ENCODE results near the gene ARL6.

The ARL6 gene, protein sequence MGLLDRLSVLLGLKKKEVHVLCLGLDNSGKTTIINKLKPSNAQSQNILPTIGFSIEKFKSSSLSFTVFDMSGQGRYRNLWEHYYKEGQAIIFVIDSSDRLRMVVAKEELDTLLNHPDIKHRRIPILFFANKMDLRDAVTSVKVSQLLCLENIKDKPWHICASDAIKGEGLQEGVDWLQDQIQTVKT

DNA sequence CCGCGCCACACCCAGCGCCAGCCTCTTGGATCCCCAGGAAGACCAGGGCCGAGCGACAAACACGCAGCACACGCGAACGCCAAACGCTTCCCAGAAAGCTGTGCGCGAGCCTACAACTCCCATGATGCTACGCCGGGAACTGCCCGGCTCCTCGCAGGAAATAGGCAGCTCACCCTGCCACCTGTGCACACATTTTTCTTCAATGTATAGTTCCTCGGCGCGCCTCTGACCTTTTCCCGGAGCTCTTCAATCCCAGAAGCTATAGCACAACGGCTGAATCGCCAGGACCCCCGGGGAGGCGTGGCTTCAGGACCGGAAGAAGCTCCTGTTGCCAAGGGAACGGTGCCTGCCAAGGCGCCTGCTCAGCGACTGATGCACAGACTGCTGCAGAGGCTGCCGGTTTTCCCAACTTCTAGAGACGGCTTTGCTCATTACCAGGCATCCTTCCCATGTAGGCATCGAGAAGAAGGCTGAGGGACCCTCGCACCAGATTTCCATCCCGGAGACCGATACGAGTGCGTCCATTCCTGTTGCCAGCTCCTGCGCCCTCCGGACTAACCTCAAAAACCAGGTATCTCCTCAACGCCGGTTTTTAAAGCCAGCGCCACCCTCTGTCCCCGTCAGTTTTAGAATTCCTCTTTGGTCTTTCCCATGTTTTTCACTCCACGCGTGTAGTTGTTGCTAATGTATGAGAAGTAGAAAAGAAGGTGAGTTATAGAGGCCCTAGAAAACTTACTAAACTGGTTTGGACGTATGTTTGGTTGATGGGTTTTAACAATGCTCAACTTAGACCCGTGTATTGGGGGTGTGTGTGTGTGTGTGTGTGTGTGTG is at the start of gene ARL6:
Gene ARL6 (plus strand): TSS at position 352 of the 832 bp plus-strand sequence. CDS start 3,350 bp downstream, outside the sequence.
- DNase-seq = peak; percentile 75 to 76

DNA sequence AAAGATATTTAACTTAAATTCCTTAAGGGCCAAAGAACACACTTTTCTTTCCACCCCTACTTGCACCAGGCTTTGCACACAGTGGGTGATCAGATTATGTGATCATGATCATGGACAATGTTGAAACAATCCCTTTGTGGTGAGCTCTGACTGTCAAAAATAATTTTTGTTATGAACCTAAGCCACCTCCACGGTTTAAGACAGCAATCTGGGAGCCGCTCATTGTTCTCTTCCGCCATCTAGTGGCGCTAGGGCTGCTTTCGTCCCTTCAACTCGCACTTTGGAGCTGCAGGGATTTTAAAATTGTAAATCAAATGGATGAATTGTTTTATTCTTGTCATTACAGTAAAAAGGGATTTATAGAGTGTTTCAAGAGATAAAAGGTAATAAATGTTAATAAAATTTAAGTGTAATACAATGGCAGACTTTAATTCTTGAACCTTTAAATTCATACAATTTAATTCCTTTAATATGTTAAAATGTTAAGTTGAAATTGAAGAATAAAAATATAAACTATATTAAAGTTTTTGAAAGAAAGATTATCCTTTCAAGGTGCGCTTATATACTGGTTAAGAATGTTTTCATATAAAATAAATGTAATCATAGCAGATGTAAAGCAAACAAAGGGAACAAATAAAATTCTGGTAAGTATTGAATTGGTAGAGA is 45.3 kb upstream of the ARL6 start:
- DNase-seq = peak; percentile 68 to 69

DNA sequence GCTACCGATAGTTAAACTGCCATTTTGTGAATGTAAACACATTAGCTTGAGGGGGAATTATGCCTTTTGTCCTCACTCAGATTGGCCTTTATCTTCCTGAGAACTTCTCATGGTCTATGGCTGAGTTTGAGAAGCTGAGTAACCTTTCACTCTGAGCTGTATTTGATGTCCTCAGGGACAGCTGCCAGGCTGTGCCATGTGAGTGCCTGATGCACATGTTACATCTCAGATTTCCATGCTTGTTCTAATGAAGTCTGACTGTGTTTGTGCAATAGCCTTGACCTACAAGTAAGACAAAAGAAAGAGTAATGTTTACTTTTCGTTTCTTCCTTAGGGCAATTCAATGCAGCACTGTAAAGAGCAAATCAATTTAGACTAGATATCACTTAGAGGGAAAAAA is 44.1 kb upstream of the ARL6 start:
- no peak for DNase-seq

DNA sequence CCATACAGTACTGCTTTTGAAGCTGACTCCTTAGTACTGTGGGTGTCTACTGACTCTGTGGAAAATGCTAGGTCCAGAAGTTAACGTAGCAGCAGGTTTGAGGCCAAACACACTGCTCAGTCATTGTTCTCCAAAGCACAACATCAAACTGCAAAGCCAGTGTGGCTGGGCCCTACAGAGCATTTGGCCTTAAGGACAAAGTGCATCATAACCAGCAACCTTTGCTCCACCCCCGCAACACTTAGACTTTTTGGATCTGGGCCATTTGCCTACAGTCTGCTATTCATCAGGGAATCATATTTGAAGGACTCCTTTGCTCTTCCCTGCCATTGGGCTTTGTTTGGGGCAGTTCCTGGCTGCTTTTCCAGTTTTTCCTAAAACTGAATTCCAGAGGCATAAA is 43.1 kb upstream of the ARL6 start:
- no peak for DNase-seq

DNA sequence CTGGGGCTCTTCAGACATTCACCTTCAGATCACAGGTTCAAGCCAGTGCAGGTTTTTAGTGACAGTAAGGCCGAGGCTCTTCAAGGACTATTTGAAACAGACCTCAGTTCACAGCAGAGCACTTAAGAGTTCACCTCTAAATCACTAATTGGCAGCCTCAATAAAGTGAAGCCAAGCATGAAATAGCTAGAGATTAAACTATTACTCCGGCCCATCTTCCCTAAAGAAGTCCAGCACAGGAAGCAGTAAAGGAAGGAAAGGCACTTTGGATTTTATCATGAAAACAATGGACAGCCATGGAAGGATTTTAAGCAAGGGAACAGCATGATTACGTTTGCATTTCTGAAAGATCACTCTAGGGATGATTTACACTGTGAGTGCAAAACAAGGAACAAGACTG is 27.6 kb upstream of the ARL6 start:
- DNase-seq = no peak

DNA sequence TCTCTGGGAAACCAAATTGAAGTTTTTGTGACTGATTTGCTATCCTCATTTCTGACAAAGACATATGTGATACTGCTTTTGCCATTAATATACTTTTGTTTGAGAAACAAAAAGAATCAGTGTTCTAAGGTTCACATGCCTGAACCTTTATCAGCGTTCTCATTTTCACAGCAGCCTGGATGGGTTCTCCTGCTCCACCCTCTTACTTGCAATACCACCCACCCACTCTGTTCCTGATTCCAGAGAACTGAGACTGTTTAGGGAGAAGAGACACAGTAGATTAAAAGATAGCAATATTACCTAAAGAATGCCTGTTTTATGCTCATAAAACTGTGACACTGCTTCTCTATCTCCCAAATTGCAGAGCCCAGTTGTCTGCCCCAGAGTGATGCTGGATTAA is 25.8 kb upstream of the ARL6 start:
- DNase-seq = no peak

DNA sequence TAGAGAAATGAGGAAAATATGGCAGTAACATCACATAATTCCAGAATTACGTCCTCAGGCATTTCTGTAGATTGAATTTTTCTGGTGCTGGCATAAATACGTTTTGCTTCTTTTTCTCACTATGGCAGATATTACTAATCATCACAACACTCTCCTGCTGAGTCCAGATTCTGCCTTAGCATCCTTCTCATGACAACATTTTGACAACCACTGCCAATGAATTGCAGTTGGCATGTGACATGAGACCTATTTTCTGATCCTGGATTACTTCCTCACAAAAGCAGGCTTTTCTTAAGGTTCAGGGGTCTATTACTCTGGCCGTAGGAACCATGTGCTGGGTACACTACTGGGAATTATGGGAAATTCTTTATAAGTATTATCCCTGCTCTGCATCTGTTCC is 22.5 kb upstream of the ARL6 start:
- DNase-seq = no peak

DNA sequence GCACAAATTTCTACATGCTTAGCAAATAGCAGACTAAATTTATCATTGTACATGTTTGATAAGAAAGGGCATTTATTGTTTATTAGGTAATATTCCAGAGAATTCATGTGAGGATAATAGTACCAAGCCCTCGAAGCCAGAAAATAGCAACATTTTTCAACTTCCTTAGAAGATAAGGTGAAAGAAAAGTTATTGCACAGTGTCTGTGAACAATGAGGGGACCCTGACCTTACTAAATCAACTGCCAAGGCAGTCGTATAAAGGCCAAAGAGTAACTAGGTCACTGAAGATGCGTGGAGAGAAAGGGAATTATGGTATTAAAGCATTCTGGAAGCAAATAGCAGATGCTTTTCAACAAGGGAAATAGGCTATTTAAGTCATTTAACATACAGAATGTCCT is 20.3 kb upstream of the ARL6 start:
- DNase-seq = no peak

DNA sequence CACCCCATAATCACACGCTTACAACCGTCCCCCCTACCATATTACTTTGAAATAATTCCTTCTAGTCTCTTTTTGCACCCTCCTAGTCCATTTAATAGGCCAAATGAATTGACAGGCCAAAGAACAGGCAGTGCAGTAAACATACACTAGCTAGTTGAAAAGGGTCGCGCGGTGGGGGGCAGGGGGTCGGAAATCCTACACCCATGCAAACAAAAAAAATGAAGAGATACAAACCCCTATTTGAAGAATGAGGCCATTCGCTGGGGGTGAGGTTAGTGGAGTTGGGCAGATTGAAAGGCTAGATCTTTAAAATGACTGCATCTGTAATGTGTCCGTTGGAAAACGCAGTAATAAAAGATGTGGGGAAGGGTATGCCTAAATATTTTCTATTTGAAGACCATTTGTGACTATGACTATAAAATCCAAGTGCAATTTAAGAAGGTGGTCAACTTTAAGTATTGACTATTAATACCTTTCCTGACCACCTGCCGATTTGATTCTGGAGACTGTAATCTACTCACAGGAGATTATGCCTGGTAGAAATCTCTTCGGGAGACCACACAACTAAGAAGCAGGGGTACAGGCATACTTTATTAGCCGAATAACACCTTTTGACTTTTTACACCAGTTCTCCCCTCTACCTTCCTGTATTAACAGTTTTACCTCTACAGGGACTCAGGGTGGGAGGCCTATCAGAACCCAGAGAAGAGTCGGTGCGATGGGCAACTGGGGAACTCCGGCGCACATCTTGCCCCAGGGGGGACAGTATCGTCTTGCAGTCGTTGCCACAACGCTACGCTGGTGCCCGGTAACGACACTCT is 762 bp upstream of the ARL6 start:
- DNase-seq = no peak

DNA sequence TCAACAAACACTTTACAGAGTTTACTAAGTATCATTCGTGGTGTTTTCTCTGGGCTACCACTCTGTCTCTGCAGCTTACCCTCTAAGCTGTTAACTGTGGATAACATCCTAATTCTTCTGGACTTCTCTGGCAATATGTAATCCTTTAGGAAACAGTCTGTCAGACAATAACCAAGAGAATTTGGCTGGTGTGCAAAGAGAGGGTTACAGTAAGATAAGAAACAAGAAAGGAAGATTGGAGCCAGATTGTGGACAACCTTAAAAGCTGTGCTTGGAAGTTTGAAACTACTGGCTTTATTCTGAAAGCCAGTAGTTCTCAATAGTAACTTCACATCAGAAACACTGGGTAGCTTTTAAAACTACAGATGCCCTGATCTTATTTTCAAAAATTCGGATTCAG is 778 bp downstream of the ARL6 start:
- DNase-seq = no peak

DNA sequence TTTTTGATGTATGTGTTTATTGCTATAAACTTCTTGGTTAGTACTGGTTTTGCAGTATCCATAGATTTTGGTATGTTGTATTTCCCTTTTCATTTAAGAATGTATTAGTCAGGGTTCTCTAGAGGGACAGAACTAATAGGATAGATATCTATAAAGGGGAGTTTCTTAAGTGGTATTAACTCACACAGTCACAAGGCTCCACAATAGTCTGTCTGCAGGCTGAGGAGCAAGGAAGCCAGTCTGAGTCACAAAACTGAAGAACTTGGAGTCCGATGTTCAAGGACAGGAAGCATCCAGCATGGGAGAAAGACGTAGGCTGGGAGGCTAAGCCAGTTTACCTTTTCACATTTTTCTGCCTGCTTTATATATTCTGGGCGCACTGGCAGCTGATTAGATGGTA is 8.4 kb downstream of the ARL6 start:
- DNase-seq = no peak

DNA sequence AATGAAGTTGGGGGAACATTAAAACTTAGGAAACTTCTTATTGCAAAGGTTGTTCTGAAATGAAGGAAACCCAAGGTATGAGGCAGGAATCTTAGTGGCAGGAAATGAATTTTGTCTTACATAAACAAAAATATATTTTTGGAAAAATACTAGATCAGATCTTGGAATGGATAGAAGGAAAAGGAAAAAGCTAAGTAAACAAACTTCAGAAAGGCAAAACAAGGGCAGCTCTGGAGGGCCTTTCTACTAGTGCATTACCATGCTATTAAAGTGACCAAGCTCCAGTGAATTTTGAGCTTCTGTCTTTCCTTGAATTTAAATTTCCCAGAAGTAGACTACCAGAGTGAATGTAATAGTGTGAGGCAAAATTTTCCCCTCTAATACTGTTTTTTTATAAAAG is 13.6 kb downstream of the ARL6 start:
- no peak for DNase-seq

DNA sequence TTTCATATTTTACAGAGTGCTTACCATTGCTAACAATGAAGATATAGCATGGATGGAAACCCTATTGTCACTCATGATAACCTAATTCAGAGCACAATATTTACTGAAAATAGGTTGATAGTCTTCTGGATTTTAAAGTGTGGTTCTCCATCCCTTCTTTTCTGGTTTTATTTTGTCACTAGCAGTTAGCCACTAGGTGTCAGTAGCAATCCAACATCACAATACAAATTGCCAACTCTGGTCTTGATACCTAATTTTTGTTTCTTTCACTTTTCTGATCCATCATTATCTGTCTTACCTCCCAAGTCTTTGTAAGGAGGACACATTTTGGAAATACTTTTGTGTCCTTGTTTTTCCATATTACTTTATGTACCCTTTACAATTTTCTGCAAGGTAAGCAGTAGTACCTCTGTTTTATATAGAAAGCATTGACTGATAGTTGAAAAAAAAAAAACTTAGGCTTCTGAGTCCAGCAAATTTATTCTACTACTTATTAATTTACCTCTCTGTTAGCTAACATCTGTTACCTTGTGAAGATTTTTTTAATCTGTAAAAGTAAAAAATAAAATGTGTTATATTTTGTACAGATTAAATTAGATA is 29.0 kb downstream of the ARL6 start:
- no peak for DNase-seq

DNA sequence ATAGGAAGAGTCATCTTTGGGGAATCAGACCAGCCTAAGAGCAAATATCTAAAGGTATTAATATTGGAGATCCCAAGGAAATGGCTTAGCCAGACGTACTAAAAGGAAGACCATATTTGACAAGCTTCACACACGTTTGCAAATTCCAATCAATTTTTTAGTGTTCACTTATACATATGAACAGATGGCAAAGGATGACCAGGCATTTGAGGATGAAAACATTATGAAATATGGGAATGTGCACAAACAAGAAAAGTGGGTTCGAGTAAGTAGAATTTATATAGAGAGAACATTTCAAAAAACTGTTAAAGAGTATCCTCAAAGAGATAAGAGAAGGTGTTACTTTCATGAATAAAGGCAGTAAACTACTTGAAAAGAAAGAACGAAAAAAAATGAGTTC is 31.4 kb downstream of the ARL6 start:
- DNase-seq = no peak

DNA sequence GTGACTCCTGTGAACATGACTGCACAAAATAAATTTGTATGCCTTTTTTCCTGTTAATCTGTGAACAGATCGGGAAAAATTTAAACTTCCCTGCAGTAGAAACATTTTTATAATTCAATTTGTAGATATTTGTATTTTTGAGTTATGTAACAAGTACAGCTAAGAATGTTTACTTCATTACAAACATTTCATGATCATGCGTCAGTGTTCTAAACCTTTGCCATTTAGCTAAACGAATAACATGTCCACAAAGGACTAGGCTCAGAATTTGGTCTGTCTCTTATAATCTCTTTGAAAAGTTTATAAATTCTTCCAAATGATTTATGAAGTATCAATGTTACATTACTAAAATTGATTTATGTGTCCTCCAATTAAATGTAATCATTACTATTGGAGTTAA is 39.9 kb downstream of the ARL6 start:
- DNase-seq = no peak

DNA sequence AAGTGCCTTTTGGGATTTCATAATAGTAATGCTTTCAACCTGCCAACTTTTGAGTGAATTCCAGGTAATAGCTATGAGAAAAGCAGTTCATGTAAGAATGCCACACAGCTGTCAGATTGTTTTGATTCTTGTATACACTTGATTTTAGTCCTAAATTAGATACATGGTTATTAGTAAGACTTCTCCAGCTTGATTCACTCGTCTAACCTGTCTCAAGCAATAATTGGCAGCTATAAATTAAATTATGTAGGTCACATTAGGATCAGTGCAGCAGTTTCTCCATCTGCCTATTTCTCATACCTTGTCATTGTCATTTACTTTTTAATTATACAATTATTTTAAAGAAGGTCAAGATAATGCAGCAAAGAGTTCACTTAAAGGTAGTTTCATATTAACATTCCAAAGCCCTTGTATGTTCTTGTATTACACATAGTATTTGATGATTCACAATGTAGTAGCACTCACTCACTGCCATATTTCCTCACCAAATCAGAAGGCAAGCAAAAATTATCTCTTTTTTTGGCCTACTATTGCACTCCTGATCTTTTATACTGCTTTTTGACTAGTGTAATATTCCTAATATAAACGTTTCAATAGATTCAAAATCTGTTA is 46.3 kb downstream of the ARL6 start:
- DNase-seq = no peak

DNA sequence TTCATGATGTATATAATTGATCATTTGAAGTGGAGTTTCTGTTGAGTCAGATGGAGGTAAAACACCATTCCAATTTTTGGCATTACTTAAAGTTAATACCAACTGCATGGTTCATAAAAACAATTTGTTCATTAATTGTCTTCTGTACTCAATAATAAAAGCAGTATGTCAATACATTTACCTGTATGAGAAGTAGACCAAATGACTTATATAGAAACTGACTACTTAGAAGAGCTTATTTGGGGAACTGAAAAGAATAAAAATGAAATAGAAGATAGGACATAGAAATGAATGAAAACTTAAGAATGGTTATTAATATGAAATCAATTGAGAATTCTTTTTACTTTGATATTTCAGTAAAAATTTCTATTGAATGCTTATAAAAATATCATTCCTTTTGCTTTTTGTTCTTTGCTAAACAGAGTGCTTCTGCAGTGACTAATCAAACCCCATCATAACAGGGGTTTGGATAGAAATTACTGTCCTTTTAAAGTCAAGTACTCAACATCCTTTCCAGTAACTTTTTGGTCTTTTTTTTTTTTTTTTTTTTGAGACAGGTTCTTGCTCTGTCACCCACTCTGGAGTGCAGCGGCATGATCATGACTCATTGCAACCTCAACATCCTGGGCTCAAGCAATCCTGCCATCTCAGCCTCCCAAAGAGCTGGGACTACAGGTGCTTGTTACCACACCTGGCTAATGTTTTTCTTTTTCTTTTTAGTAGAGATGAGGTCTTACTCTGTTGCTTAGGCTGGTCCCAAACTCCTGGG is 50.8 kb downstream of the ARL6 start:
- DNase-seq = peak in 1 of 2 donors; percentile 16

DNA sequence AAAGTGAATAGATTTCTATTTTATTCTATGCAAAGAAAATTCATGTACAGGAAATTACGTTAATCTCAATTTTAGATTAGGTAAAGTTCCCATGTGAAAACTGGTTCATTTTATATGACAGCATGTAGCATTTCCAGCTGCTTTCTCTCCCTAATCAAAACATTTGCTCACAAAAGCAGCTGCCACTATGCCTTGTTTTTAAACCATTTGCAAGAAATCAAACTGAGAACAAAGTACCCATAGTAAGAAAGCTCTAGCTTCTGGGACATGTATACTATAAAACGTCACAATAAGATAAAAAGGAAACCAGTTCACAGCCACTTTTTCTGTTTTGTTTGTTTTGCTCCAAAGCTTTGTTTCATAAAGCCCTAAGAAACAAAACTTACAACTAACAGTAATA is 52.3 kb downstream of the ARL6 start:
- DNase-seq = no peak

DNA sequence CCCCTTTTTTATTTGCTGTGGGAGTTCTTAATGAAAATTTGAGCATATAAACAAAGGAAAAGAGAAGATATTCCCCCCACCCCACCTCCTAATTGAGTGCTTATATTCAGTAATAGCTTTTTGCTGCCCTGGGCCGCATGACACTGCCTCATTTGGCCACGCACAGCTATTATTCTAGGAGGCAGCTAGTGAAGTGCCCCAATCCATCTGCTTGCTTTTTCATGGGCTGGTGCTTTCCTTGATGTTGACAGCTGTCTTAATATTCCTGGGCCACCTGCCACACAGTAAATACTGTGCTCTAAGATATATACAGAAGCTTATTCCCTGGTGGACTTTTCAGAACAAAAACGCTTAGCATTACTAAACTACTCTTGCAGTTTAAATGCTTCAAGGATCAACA is 53.4 kb downstream of the ARL6 start:
- no peak for DNase-seq

DNA sequence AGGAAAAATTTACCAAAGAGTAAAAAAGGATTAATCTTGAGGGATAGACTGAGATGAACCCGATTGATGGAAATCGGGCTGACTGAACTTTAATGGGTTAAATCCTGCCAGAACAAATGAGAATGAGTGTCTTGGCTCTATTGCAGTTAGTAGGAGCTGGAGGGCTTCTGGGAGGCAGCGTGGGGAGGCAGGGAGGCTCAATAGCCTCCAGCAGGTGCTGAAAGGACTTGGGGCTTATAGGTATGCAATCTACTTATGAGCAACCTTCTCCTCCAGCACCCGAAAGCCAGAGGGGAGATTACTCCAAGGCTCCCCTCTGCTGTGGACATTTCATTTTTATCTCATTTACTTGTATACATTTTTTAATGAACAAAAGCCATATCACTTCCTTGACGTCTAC is 56.2 kb downstream of the ARL6 start:
- DNase-seq = no peak

DNA sequence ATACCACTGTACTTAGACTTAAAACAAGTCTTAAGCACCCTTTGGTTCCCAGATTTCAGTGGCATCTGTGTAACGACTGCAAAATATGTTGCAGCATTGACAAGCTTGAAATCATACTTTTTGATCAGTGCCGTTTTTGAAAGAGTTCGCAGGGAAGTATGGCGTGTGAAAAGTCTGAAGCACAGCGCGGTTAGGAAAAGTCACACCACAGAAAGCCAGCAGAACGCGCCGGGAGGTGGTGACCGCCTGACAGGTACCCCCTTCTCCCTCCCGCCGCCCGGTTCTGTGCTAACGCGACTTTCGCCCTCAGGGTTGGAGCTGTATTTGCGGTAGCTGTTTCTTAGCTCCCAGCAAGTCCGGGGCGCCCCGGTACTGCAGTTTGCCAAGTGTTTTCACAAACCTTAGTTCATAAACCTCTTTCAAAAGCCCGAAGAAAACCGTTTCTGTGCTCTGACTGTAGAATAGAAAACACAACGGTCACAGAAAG is 56.8 kb downstream of the ARL6 start:
- DNase-seq = peak; percentile 51 to 54

Measured in stimulated activated CD4-positive, alpha-beta T cell treated with anti-CD3 and anti-CD28 coated beads, Interleukin-2, amount 100 ng/mL, for 24 hours (primary cell).